ENCODE data around the gene FAM107B.

- TF ChIP-seq CTCF (tag by site-specific recombination; IDR thresholded peaks at IDR 0.05) = no peak
- no peak for TF ChIP-seq KLF16 (tag by site-specific recombination; IDR thresholded peaks at IDR 0.05)
- no peak for TF ChIP-seq ZNF596 (tag by site-specific recombination; IDR thresholded peaks at IDR 0.05)
Measured at GRCh38 chr10:14564268-14564744, 210.4 kb downstream of the FAM107B start.

Data from HEK293 (cell line).